Fibroblast of lung (primary cell): ENCODE measurements around the gene CCDC201.

Source experiments
- CTCF ChIP-seq, 2 donors: IDR thresholded peaks in 1 of 2; conservative IDR thresholded peaks in 1 of 2; 1 replicate in 1 of 2; 2 replicates in 1 of 2; pipeline ENCODE4 v1.5.1; 2011 to 2012; ENCODE audit warnings: low read length in 2 of 2, control low read depth in 1 of 2, inconsistent platforms in 1 of 2, low read depth in 1 of 2, mild to moderate bottlenecking in 1 of 2
- EZH2 ChIP-seq: IDR thresholded peaks from 2 replicates; pipeline ENCODE4 v1.5.1; 2012; ENCODE audit warnings: low read length, control low read depth, mild to moderate bottlenecking; ENCODE audit errors: missing control alignments

- no peak for TF ChIP-seq CTCF (conservative IDR thresholded peaks at IDR 0.05 in 1 of 2, IDR thresholded peaks at IDR 0.05 in 1 of 2; ENCODE audit: low read depth in 1 of 2, low read length in 2 of 2)
- no peak for TF ChIP-seq EZH2
Observed at GRCh38 chr7:45884136-45884535, 11.3 kb upstream of the CCDC201 start.
